GM12873 (cell line): Measurements from ENCODE around the gene GNAS-AS1.

Experiments
- TF ChIP-seq, protein P1 (sequence below): IDR thresholded peaks from 2 replicates; pipeline ENCODE4 v1.5.1; 2012; ENCODE audit warnings: low read depth, mild to moderate bottlenecking, moderate library complexity, low read length, control low read depth; ENCODE audit not compliant: insufficient read depth; ENCODE audit errors: missing control alignments

Gene GNAS-AS1

GRCh38 chr20:58791286-58791685, 59.4 kb downstream of the GNAS-AS1 start:
- TF ChIP-seq, protein P1, sequence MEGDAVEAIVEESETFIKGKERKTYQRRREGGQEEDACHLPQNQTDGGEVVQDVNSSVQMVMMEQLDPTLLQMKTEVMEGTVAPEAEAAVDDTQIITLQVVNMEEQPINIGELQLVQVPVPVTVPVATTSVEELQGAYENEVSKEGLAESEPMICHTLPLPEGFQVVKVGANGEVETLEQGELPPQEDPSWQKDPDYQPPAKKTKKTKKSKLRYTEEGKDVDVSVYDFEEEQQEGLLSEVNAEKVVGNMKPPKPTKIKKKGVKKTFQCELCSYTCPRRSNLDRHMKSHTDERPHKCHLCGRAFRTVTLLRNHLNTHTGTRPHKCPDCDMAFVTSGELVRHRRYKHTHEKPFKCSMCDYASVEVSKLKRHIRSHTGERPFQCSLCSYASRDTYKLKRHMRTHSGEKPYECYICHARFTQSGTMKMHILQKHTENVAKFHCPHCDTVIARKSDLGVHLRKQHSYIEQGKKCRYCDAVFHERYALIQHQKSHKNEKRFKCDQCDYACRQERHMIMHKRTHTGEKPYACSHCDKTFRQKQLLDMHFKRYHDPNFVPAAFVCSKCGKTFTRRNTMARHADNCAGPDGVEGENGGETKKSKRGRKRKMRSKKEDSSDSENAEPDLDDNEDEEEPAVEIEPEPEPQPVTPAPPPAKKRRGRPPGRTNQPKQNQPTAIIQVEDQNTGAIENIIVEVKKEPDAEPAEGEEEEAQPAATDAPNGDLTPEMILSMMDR, result no peak

DNA sequence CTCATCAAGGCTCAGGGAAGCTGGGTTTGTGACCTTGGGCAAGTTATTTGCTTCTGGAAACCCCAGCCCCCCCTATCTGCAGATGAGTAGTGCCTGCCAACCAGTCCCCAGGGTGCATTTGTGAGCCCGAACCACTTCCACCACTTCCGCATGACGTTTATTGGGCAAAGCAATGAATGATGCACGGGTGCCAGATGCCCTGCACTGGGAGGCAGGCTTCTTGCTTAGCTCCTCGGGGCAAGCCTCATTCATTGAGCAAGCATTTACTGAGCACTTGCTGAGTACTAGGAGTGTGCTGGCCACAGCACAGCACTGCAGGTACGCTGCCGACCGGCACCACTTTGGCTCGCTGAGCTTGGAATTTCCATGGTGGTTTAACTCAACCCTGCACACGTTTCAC, 60.2 kb downstream of the GNAS-AS1 start:
- TF ChIP-seq, protein P1, result no peak

GRCh38 chr20:58788896-58789544, 61.7 kb downstream of the GNAS-AS1 start:
- TF ChIP-seq, protein P1, result no peak

GRCh38 chr20:58787211-58788005, 63.3 kb downstream of the GNAS-AS1 start:
- TF ChIP-seq, protein P1, result no peak

DNA sequence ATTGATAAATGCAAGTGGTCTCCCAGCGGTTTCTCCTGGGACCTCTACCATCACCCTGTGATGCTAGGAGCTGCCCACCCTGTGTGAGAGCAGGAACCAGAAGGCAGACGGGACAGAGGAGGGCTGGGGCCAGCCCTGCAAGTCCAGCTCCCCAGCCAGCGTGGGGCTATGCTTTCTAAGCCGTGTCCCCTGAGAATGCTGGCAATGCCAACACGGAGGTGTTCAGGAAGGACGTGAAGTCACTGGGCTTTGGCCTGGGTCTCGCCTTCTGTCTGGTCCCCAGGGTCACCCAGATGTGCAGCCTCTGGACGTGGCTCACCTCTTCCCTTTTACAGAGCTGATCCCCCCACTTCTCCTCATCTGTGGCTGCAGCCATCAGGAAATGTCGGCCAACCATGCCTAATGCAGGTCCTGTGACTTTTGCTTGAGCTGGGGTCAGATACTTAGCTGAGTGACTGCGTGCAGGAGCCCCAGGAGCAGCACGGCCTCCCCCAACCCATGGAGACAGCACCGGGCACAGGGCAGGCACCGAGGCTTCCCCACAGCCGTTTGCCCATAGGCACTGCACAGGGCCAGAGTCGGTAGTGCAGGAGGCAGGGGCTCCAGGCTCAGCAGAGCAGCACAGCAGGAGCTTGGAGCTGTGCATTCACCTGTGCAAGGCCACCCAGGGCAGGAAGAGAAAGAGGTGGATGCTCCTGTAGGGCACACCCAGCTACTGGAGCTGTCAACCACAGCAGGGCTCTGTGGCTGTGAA, 66.2 kb downstream of the GNAS-AS1 start:
- TF ChIP-seq, protein P1, result no peak

DNA sequence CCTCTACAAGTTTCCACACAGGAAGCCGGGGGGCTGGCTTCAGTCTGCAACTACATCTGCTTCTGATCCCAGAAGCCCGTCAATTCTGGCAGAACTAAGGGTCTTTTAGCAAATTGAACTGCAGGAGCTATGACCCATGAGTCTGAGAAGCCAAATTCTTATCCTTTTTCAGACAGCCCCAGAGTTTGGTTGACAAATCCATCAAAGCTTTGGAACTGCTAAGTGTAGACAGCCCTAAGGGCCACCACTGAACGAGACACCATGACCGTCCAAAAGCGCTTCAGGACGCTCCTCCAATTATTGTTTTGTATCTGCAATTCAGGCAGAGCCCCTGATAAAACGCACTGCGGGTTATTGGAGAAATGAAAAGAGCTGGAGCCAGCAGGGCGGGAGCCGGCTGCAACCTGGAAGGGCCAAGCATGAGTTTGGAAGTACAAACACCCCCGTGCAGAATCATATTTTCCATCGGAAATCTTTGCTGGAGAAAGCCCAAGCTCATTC, 67.1 kb downstream of the GNAS-AS1 start:
- TF ChIP-seq, protein P1, result no peak

DNA sequence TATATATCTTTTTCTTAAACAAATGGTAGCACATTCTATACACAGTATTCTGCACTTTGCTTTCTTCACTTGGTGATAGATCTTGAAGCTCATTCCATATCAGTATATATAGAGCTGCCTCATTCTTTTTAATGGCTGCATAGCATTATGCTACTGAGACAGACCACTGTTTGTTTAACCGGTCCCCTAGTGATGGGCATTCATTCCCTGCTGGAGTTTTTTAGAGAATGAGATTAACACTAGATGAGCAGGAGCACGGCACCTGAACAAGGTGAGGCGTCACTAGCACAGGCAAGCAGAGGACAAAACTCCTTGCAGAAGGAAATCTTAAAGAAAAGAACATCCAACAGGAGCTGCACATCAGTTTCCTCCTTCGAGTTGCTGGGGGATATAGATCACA, 69.6 kb downstream of the GNAS-AS1 start:
- TF ChIP-seq, protein P1, result no peak
